Measurements from ENCODE around the gene TECPR2.

- TF ChIP-seq CTCF (IDR thresholded peaks at IDR 0.05), result no peak
- peak; percentile 80 to 85 for TF ChIP-seq POLR2AphosphoS5 (IDR thresholded peaks at IDR 0.05; ENCODE audit: insufficient read depth in 1 of 2, low read depth in 1 of 2)
Observed at GRCh38 chr14:102362545-102363181, at the start of gene TECPR2, which contains the start of gene CINP.
